ENCODE data around the gene PRAF2.

The PRAF2 gene

GRCh38 chrX:49041744-49042580 lies 31.8 kb downstream of the PRAF2 start:
- no peak for DNase-seq (ENCODE audit: low spot score)

- no peak for DNase-seq (ENCODE audit: low spot score)
These were observed 33.3 kb downstream of the PRAF2 start for GRCh38 chrX:49040376-49040955.

- peak; percentile 79 for DNase-seq (ENCODE audit: low spot score)
These were observed 34.0 kb downstream of the PRAF2 start for GRCh38 chrX:49039598-49040375.

- DNase-seq (ENCODE audit: low spot score), result no peak
These were observed 35.8 kb downstream of the PRAF2 start for GRCh38 chrX:49037883-49038475.

GRCh38 chrX:49030283-49030682 lies 43.5 kb downstream of the PRAF2 start:
- DNase-seq (ENCODE audit: low spot score), result no peak

- DNase-seq (ENCODE audit: low spot score), result peak; percentile 8
These were observed 43.9 kb downstream of the PRAF2 start for GRCh38 chrX:49029876-49030275.

Measured in AG08396 (cell line).